SK-N-SH (cell line): ENCODE data around the gene FYN.

Source experiments
- YY1 ChIP-seq: IDR thresholded peaks from 2 replicates; pipeline ENCODE4 v1.4.0; 2012; ENCODE audit warnings: low read depth, mild to moderate bottlenecking
- TF ChIP-seq, protein P1 (sequence below): fragments of 200-600 bp; sonication (generic); IDR thresholded peaks from 2 replicates; pipeline ENCODE4 v1.6.1; 2017; ENCODE audit warnings: antibody characterized with exemption, mild to moderate bottlenecking, moderate library complexity

DNA sequence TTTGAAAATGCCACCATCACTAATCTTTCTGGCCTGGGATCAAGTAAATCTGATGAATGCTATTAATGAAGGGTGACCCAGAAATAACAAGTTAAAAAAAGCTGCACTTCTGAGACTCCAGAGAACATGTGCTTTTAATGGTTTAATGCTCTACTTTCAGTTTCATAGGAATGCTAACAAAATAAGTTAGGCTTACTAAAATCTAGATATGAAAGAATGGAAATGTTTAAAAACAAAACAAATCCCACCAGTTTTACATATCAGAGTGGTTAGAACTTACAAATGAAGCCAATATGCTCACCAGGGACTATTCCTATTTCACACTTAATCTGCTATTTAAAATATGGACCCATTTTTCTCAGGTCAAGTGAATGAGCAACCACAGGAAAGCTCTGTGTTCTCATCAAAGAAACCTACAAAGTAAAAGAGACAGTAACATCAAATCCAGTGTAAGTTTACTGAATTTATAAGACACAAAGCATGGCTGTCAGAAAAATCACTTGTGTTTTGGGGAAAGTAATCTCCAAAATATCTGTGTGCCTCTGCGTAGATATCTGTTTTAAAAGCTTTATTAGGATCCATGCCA is 40.3 kb downstream of the FYN start:
- TF ChIP-seq, protein P1, sequence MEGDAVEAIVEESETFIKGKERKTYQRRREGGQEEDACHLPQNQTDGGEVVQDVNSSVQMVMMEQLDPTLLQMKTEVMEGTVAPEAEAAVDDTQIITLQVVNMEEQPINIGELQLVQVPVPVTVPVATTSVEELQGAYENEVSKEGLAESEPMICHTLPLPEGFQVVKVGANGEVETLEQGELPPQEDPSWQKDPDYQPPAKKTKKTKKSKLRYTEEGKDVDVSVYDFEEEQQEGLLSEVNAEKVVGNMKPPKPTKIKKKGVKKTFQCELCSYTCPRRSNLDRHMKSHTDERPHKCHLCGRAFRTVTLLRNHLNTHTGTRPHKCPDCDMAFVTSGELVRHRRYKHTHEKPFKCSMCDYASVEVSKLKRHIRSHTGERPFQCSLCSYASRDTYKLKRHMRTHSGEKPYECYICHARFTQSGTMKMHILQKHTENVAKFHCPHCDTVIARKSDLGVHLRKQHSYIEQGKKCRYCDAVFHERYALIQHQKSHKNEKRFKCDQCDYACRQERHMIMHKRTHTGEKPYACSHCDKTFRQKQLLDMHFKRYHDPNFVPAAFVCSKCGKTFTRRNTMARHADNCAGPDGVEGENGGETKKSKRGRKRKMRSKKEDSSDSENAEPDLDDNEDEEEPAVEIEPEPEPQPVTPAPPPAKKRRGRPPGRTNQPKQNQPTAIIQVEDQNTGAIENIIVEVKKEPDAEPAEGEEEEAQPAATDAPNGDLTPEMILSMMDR, result no peak
- TF ChIP-seq YY1, result no peak
